A549 (cell line): Measurements from ENCODE around the gene FBXO28.

Source experiments
- BHLHE40 ChIP-seq: IDR thresholded peaks from 2 replicates; pipeline ENCODE4 v1.6.1; 2012; ENCODE audit warnings: low read depth, low read length, inconsistent platforms
- CEBPB ChIP-seq, 2 experiments: fragments of >200 bp in 1 of 2; sonication (Bioruptor Twin) in 1 of 2; formaldehyde crosslinking in 1 of 2; IDR thresholded peaks; 2 replicates each; pipeline ENCODE4 v1.6.1; 2012 to 2016
- CHD4 ChIP-seq: fragments of 200-600 bp; sonication (generic); IDR thresholded peaks from 2 replicates; pipeline ENCODE4 v1.6.1; 2016; ENCODE audit warnings: antibody characterized with exemption, mild to moderate bottlenecking, borderline replicate concordance
- EHMT2 ChIP-seq: fragments of 200-600 bp; sonication (generic); IDR thresholded peaks from 2 replicates; pipeline ENCODE4 v1.6.1; 2016; ENCODE audit warnings: antibody characterized with exemption, low read depth, mild to moderate bottlenecking, moderate library complexity
- GATA3 ChIP-seq: IDR thresholded peaks from 2 replicates; pipeline ENCODE4 v1.6.1; 2012; ENCODE audit warnings: borderline replicate concordance
- HEYL ChIP-seq: fragments of 250-450 bp; sonication (Bioruptor Pico); IDR thresholded peaks from 2 replicates; pipeline ENCODE4 v1.8.0; 2021; ENCODE audit warnings: mild to moderate bottlenecking, moderate library complexity
- KDM1A ChIP-seq: fragments of 200-600 bp; sonication (generic); IDR thresholded peaks from 2 replicates; pipeline ENCODE4 v1.6.1; 2016; ENCODE audit warnings: low read depth, mild to moderate bottlenecking
- POLR2A ChIP-seq: IDR thresholded peaks from 2 replicates; pipeline ENCODE4 v1.6.1; 2012; ENCODE audit warnings: mild to moderate bottlenecking, low read length
- RFX5 ChIP-seq: fragments of 450-650 bp; IDR thresholded peaks from 2 replicates; pipeline ENCODE4 v1.7.1; 2014; ENCODE audit warnings: antibody characterized with exemption, mild to moderate bottlenecking, moderate library complexity
- SREBF2 ChIP-seq: fragments of 450-650 bp; IDR thresholded peaks from 2 replicates; pipeline ENCODE4 v1.6.1; 2014; ENCODE audit warnings: mild to moderate bottlenecking, moderate library complexity
- ZSCAN20 ChIP-seq: fragments of 250-450 bp; sonication (Bioruptor Pico); IDR thresholded peaks from 2 replicates; pipeline ENCODE4 v1.8.0; 2022; ENCODE audit warnings: mild to moderate bottlenecking, moderate library complexity
- TF ChIP-seq, protein P1 (sequence below): fragments of >200 bp; sonication (Bioruptor Twin); formaldehyde crosslinking; IDR thresholded peaks from 3 replicates; pipeline ENCODE4 v1.5.1; 2016
- TF ChIP-seq, protein P2 (sequence below): fragments of 250-450 bp; sonication (Bioruptor Pico); IDR thresholded peaks from 2 replicates; pipeline ENCODE4 v1.5.0; 2021; ENCODE audit warnings: mild to moderate bottlenecking, moderate library complexity, borderline replicate concordance

DNA sequence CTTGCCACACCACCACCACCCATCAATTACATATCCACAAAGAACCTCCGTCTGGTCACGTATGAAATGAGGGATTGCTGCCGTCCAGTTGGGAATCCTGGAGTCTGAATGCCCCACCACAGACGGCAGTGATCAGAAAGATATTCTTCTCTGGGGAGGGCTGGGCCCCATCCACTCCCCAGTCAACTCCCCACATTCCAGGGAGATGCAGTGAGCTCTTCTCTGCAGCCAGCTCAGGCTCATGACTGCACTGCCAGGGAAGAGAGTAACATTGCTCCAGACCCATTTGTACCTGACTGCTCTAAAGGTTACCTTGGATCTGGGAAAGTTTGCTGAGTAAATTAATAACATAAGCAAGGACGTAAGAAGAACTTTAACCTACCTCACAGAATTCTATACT is 87.5 kb downstream of the FBXO28 start:
- TF ChIP-seq POLR2A = no peak
- TF ChIP-seq HEYL (CRISPR knock-in tag) = no peak
- TF ChIP-seq, protein P1, sequence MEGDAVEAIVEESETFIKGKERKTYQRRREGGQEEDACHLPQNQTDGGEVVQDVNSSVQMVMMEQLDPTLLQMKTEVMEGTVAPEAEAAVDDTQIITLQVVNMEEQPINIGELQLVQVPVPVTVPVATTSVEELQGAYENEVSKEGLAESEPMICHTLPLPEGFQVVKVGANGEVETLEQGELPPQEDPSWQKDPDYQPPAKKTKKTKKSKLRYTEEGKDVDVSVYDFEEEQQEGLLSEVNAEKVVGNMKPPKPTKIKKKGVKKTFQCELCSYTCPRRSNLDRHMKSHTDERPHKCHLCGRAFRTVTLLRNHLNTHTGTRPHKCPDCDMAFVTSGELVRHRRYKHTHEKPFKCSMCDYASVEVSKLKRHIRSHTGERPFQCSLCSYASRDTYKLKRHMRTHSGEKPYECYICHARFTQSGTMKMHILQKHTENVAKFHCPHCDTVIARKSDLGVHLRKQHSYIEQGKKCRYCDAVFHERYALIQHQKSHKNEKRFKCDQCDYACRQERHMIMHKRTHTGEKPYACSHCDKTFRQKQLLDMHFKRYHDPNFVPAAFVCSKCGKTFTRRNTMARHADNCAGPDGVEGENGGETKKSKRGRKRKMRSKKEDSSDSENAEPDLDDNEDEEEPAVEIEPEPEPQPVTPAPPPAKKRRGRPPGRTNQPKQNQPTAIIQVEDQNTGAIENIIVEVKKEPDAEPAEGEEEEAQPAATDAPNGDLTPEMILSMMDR = no peak
- TF ChIP-seq, protein P2, sequence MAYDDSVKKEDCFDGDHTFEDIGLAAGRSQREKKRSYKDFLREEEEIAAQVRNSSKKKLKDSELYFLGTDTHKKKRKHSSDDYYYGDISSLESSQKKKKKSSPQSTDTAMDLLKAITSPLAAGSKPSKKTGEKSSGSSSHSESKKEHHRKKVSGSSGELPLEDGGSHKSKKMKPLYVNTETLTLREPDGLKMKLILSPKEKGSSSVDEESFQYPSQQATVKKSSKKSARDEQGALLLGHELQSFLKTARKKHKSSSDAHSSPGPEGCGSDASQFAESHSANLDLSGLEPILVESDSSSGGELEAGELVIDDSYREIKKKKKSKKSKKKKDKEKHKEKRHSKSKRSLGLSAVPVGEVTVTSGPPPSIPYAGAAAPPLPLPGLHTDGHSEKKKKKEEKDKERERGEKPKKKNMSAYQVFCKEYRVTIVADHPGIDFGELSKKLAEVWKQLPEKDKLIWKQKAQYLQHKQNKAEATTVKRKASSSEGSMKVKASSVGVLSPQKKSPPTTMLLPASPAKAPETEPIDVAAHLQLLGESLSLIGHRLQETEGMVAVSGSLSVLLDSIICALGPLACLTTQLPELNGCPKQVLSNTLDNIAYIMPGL (CRISPR knock-in tag) = no peak
- TF ChIP-seq KDM1A = no peak
- no peak for TF ChIP-seq CEBPB (IDR thresholded peaks at IDR 0.05)
- TF ChIP-seq ZSCAN20 (CRISPR knock-in tag) = no peak
- TF ChIP-seq BHLHE40 = no peak
- TF ChIP-seq EHMT2 = no peak
- TF ChIP-seq GATA3 = no peak
- TF ChIP-seq SREBF2 = no peak
- no peak for TF ChIP-seq CHD4
- no peak for TF ChIP-seq RFX5
